Hepatocyte (in vitro differentiated cells): ENCODE results near the gene VSIG10L.

Source experiments
- CTCF ChIP-seq: fragments of 200-600 bp; sonication (generic); IDR thresholded peaks from 2 replicates; pipeline ENCODE4 v1.5.1; 2016; ENCODE audit warnings: antibody characterized with exemption, mild to moderate bottlenecking; ENCODE audit not compliant: poor library complexity
- EZH2 ChIP-seq: fragments of 200-600 bp; sonication (generic); IDR thresholded peaks from 2 replicates; pipeline ENCODE4 v1.6.1; 2016; ENCODE audit warnings: antibody characterized with exemption, mild to moderate bottlenecking, borderline replicate concordance
- EZH2phosphoT487 ChIP-seq: fragments of 200-600 bp; sonication (generic); IDR thresholded peaks from one replicate; pipeline ENCODE4 v1.6.1; 2018; ENCODE audit warnings: antibody characterized with exemption, mild to moderate bottlenecking, low read depth, moderate library complexity; ENCODE audit not compliant: unreplicated experiment, severe bottlenecking

GRCh38 chr19:51293571-51294210, 48.2 kb downstream of the VSIG10L start:
- TF ChIP-seq CTCF, result no peak
- TF ChIP-seq EZH2phosphoT487, result no peak
- TF ChIP-seq EZH2, result no peak
